GM19455 (cell line): ENCODE results near the gene BLVRB.
"Not testable (repeated sequence)": the region's sequence is repeated elsewhere in the genome, so short reads cannot be mapped to it uniquely, and the experiment has no call there.

Source experiments
- ATAC-seq: cut with Tn5 transposase; IDR thresholded peaks from one replicate; pipeline ENCODE4 v1.9.1; 2021; ENCODE audit not compliant: unreplicated experiment

BLVRB gene

DNA sequence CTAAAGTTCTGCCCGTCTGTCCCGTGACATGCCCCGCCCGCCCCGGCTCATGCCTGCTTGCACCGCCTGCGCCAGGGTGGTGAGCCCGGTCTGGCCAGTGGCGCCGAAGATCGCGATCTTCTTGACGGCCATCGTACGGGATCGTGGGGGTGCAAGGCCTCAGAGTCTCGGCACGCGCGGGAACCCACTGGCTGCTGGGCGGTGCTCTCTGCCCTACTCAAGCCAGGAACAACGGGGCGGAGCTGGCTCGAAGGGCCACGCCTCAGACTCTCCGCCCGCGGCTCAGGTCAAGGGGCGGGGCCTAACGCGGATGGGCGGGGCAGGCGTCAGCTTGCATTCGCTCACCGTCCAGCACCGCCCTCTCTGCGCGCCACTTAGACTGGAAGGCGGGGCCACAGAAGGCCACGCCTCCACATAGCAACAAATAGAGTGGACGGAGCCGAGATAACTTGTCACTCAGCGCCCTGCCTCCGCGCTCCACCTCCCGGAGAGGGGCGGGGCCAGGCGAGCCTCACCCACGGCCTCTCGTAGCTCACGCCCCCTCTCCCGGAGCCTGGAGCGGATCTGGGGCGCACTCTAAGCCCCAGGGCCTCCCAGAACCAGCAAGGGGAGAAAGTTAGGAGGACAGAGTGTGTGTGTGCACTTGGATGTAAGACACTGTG, at the start of gene BLVRB:
BLVRB (minus strand) TSS at position 189 of the 662 bp plus-strand sequence; CDS start at position 132, 57 bp downstream.
- peak; percentile 84 for ATAC-seq

DNA sequence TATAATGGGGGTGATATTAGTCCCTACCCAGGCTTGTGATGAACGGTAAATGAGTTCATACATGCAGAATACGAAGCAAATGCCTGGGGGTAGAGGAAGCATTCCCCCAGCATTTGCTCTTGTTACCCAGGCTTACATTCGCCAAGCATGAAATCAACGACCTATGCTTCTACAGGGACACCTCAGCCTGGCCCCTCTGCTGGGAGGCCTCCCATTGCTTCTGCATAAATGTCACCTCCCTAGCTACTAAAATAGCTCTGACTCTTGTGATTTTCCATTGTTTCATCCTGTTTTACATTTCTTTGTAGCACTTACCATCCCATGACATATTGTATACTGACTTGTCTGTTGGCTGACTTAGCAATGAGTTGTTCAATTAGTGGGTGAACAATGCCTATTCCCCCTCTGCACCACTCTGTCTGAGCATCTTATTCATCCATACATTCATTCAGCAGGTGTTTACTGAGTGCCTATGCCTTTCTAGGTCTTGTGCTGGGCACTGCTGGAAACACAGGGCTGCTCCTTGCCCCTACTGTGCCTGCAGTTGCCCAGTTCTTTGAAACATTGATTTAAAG, 48.3 kb upstream of the BLVRB start:
- no peak for ATAC-seq

DNA sequence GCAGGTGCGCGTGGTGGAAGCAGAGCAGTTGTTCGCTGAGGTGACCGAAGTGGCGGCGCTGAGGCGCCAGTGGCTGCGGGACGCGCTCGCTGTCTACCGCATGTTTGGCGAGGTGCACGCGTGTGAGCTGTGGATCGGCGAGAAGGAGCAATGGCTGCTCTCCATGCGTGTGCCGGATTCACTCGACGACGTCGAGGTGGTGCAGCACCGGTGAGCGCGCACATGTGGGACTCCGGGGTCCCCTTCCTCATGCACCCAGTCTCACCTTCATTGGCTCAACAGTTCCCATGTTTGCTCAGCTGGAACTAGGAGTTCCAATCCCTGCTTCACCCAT, 47.8 kb upstream of the BLVRB start:
- no peak for ATAC-seq

DNA sequence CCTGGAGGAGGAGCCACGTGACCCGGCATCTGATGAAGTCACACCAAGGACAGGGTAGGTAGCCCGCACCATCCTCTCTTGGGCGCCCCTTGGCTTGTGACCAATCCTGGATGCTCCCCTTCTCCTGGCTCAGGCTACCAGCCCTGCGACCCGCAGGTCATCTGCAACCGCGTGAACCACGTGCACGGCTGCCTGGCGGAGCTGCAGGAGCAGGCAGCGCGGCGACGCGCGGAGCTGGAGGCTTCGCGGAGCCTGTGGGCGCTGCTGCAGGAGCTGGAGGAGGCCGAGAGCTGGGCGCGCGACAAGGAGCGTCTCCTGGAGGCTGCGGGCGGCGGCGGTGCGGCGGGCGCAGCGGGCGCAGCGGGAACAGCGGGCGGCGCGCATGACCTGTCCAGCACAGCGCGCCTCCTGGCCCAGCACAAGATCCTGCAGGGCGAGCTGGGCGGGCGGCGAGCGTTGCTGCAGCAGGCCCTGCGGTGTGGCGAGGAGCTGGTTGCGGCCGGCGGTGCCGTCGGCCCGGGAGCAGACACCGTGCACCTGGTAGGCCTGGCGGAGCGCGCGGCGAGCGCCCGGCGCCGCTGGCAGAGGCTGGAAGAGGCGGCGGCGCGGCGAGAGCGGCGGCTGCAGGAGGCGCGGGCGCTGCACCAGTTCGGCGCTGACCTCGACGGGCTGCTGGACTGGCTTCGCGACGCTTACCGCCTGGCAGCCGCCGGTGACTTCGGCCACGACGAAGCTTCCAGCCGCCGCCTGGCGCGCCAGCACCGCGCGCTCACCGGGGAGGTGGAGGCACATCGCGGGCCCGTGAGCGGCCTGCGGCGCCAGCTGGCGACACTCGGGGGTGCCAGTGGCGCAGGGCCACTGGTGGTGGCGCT, 47.2 kb upstream of the BLVRB start:
- ATAC-seq = no peak

DNA sequence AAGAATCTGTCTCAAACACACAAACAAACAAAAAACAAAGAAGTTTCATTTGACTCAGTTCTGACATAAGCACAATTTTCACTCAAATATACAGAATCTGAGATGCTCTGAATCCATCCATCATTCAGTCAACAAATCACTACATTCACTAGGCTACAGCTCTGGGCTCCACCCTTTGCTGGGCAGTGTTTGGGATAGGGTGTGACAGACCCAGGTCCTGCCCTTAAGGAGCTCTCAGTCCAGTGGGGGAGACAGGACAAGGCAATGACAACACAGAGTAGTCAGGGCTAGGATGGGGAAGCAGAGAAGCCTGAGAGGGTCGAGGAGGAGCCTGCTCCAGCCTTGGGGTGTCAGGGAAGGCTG, 46.5 kb upstream of the BLVRB start:
- ATAC-seq = no peak

DNA sequence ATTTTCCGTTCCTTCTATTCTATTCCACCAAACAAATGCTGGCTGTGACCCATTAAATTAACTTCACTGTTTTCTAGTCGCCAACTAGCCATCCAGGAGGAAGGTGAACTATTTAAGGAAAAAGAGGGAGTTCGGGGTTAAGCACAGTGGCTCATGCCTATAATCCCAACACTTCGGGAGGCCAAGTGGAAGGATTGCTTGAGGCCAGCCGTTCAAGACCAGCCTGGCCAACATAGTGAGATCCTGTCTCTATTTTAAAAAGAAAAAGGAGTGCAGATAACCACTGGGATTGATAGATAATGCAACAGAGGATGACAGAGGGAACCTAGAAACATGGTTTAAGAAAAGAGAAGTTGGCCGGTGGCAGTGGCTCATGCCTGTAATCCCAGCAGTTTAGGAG, 45.9 kb upstream of the BLVRB start:
- ATAC-seq = no peak

DNA sequence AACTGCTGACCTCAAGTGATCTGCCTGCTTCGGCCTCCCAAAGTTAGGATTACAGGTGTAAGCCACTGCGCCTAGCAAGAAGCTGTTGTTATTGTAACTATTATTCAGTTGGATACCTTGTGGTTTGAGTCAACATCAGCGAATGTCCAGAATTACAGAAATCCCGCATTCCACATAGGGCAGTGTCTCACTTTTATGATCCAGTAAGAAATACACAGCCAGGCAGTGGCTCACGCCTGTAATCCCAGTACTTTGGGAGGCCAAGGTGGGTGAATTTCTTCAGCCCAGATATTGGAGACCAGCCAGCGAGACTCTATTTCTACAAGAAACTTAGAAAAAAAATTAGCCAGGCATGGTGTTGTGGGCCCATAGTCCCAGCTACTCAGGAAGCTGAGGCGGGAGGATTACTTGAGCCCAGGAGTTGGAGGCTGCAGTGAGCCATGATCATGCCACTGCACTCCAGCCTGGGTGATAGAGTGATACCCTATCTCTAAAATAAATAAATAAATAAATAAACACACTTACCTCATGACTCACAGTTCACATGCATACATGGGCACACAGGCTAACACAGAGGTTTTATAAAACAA, 45.1 kb upstream of the BLVRB start:
- no peak for ATAC-seq

DNA sequence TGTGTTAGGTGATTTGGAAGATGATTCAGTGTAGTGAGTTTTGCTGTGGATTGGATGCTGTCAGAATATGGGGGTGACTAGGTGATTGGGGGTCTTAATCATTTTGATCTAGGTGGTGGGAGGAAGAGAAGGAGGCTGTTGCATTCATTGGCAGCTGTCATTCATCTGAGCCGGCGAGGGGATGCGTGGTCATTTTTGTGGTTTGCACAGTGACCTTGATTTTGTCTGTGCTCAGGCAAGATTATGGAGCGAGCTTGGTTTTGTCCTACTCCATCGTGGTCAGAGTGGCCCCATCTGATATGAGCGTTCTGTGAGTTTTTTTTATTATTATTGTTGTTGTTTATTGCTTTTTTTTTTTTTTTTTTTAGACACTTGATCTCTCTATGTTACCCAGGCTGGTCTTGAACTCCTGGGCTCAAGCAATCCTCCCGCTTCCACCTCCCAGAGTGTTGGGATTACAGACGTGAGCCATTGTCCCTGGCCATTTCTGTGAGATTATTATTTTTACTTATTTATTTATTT, 43.3 kb upstream of the BLVRB start:
- no peak for ATAC-seq

DNA sequence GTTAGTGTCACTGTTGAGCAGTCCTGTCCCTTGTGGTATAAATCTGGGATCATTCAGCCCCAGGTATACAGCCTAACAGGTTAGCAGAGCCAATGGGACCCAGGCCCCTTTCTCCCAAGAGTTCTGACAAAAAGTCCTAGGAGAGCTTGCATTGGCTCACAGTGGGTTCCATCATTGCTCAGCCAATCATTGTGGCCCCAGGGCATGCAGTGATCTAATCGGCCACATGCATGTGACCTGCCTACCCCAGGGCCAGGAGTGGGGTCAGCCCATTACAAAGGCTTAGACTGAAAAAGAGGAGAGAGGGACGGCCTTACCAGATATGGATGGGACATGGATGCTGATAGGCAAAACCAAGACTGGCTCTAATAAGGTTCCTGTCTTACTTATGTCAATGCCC, 42.3 kb upstream of the BLVRB start:
- ATAC-seq = no peak

DNA sequence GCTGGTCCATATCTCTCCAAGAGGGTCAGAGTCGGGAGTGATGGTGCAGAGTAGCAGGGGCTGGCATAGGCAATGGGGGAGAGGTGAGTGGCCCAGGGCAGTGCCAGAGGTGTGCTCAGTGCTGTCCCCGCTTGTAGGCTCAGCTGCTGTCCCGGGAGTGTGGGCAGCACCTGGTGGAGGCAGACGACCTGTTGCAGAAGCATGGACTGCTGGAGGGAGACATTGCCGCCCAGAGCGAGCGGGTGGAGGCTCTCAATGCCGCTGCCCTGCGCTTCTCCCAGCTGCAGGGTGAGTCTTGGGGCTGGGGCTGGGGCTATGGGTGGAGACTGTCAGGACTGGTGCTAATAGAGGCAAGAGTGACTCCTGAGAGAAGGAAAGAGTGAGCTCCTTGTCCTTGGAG, 40.6 kb upstream of the BLVRB start:
- ATAC-seq = no peak

DNA sequence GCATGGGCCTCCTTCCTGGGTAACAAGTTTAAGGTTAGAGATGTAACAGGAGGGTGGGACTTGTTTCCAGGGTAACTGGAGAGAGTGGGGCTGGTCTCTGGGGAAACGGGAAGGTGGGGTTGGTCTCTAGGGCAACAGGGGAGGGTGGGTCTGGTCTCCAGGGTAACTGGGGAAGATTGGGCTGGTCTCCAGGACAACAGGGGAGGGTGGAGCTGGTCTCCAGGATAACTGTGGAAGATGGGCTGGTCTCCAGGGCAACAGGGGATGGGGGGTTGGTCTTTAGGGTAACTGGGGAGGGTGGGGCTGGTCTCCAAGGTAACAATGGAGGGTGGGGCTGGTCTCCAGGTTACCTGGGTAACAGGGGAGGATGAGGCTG, 37.8 kb upstream of the BLVRB start:
- no peak for ATAC-seq

DNA sequence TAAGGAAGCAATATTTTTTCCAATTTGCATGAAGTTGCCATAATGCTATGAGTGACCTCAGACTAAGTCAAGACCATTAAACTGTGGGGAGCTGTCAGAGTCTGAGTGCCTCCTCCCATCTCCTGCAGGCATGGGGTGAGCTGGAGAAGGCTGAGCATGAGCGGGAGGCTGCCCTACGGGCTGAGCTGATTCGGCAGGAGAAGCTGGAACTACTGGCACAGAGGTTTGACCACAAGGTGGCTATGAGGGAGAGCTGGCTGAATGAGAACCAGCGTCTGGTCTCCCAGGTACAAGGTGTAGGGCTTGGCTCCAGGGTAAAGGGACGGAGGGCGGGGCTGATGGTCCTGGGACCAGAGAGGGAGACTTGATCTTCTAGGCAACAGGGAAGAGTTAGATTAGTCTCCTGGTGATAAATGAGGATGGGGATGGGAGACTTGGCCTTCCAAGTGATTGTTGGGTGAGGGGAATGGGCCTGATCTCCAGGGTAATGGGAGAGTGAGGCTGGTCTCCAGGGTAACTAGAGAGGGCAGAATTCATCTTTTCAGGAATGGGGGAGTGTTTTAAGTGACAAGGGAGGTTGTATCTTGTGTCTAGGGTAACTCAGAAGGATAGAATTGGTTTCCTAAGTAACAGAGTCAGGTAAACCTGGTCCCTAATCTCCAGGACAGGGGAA, 37.2 kb upstream of the BLVRB start:
- ATAC-seq = no peak

DNA sequence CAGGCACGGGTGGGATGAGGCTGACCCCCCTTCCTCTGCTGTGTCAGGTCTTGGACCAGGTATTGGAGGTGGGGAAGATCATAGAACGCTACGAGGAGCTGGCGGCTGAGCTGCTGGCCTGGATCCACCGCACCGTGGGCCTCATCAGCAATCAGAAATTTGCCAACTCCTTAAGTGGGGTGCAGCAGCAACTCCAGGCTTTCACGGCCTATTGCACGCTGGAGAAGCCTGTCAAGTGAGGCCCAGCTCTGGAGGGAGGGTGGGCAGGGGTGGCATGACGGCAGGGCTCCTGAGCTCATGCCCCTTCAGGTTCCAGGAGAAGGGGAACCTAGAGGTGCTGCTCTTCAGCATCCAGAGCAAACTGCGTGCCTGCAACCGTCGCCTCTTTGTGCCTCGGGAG, 36.5 kb upstream of the BLVRB start:
- ATAC-seq = no peak

DNA sequence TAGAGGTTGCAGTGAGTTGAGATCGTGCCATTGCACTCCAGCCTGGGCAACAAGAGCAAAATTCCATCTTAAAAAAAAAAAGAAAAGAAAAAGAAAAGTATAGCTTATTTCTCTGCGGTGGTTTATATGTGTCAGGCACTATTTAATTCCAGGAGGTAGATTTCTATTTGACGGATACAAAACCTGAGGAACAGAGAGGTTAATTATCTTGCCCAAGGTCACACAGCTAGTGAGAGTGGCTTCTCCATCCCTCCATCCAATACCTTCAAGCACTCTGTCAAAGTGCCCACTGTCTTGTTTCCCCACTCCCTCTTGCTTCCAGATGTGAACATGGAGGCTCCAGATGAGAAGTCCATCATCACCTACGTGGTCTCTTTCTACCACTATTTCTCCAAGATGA, 36.1 kb upstream of the BLVRB start:
- no peak for ATAC-seq

DNA sequence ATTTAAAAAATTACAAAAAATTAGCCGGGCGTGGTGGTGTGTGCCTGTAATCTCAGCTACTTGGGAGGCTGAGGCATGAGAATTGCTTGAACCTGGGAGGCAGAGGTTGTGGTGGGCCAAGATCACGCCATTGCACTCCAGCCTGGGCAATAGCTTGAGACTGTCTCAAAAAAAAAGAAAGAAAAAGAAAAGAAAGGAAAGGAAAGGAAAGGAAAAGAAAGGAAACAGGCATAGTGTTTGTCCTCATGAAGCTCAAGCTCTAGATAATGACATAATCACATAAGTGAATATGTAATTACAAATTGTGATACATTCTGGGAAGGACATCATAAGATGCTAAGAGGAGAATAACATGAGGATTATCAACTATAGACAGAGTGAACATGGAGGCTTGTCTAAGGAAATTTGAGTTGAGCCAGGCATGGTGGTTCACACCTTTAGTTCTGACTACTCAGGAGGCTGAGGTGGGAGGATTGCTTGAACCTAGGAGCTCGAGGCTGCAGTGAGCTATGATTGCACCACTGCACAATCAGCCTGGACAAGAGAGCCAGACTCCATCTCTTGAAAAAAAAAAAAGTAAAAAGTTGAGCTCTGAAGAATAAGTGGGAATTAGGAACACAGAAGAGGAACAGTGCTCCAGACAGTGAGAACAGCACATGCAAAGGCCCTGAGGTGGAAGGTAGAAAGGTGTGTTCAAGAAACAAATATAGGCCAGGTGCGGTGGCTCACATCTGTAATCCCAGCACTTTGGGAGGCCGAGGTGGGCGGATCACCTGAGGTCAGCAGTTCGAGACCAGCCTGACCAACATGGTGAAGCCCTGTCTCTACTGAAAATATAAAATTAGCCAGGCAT, 35.4 kb upstream of the BLVRB start:
- not testable (repeated sequence) for ATAC-seq

DNA sequence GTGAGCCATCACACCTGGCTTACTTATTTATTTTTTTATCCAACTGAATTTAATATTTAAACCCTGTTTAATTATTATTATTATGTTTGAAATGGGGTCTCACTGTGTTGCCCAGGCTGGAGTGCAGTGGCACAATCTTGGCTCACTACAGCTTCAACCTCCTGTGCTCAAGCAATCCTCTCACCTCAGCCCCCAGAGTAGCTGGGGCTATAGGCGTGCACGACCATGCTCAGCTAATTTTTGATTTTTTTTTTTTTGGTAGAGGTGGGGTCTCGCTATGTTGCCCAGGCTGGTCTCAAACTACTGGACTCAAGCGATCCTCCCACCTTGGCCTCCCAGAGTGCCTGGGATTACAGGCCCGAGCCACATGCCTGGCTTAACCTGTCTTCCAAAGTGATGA, 33.8 kb upstream of the BLVRB start:
- ATAC-seq = no peak

DNA sequence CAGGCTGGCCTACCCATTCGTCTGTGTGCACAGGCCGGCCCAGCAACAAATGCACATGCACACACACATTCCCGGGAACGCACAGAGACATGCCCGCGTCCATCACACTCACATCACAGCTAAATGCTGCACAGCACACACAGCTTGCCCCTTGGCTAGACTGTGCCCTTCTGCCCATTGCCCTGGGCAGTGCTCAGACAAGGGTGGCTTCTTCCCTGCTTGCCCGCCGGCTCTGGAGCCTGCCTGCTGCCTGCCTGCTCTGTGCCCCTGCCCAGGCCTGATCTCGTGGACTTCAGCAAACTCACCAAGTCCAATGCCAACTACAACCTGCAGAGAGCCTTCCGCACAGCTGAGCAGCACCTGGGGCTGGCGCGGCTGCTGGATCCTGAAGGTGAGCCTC, 31.7 kb upstream of the BLVRB start:
- ATAC-seq = no peak

DNA sequence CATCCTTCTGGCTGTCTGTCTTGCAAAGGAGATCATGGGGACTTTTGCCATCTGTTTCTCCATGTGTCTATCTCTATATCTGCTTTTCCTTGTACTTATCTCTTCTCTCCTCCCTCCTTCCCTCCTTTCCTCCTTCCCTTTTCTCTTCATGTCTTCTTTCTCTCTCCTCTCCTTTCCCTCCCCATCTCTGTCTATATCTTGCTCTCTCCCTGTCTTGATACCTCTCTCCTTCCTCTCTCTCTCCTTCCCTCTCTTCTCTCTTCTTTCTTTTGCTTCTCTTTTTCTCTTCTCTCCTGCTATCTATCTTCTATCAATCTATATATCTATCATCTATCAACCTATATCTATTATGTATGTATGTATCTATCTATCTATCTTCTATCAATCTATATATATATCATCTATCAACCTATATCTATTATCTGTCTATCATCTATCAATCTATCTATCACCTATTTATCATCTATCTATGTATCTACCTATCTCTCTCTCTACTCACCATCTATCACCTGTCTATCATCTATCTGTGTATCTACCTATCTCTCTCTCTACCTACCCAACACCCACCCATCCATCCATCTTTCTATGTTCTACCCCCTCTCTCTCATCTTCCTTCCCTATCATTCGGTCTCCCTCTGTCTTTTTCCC, 28.8 kb upstream of the BLVRB start:
- ATAC-seq = no peak

DNA sequence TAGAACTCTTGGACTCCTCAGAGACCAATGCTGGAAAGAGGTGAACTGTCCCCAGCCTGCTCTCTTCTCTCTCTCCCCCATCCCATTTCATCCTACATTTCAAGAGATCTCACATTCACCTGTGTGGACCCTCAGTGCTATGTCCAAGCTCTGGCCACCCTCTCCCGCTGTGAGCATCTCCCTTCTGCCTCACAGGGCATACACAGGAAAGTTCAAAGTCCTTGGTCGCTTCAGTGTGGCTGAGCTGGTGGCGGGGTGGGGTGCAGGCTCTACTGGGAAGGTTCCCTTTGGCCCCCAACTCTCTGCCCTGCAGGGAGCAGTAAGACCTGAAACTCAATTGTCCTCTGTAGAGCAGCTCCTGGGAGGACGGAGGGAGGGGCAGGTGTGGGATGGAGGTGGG, 28.2 kb upstream of the BLVRB start:
- ATAC-seq = no peak

DNA sequence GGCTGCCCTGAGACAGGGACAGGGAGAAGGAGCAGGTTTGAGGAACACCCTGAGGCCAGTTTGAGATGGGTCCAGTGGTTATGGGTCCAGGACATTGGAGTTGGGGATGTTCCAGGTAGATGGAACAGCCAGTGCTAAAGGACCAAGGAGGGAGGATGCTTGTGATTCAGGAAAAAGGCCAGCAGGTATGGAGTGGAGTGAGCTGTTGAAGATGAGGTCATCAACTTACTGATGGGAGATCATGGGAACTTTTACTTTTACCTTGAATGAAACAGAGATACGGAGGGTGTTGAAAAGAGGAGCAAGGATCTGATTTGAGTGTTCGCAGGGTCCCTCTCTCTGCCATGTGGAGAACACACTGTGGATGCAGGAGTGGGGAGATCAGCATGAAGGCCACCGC, 26.7 kb upstream of the BLVRB start:
- no peak for ATAC-seq
